NCI-H2227 (cell line): ENCODE measurements around the gene BCHE.
"Not testable (repeated sequence)": the region's sequence is repeated elsewhere in the genome, so short reads cannot be mapped to it uniquely, and the experiment has no call there.

Source experiments
- DNase-seq: peaks from one replicate; lab custom pipeline; 2025; ENCODE audit not compliant: unreplicated experiment; lab: John Stamatoyannopoulos, UW

The BCHE gene

DNA sequence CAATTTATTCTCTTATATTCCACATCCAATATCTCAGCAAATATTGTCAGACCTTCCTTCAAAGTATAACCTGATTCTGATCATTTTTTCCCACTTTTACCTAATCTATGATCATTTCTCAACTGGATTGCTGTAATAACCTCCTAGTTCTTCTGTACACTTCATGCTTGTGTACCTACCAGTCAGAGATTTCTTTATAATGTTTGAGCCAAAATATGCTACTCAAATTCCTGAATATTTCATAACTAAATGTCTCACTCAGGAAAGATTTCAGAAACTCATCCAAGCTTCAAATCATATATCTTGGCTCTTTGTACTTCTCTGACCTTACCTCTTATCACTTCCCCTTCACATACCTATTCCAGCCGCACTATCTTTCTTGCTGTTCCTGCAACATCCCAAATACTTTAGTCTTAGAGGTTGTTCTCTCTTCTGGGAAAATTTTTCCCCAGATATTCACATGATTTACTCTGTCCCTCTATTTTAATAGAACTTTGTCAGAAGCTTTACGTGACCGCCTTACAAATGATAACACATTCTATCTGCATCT, 20.0 kb downstream of the BCHE start:
- DNase-seq = no peak

DNA sequence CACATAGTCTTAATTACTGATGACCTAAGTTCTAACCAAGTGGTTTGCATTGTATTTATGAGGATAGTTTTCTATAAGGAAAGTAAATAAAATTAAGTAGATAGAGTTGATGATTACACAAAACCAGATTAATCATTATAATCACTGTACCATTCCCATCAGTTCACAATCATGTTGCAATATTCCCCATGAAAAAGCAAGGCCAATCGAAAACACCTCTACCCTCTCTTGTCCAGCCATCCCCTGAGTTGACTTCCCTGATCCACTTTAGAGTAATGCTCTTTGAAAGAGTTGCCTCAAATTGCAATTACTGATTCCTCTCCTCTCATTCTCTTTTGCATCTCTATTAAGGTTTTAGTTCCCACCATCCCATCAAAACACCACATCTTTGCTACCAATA, 21.0 kb downstream of the BCHE start:
- DNase-seq = no peak

DNA sequence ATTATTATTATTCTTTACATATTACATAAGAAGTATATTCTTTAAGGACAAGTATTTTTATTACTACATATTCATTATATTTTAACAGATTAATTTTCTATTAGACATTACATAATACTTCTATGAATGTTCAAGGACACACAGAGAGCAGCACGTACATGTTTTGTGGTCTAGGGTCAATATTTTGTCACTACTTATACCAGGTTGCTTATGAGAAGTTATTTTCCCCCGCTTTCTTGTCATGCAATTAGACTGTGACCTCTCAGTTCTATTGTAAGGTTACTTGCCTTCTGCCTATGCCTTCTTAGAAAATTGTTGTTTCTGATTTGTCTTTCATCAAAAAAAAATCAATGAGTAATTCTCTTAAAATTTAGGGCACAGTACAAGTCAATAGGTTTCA, 21.5 kb downstream of the BCHE start:
- no peak for DNase-seq

DNA sequence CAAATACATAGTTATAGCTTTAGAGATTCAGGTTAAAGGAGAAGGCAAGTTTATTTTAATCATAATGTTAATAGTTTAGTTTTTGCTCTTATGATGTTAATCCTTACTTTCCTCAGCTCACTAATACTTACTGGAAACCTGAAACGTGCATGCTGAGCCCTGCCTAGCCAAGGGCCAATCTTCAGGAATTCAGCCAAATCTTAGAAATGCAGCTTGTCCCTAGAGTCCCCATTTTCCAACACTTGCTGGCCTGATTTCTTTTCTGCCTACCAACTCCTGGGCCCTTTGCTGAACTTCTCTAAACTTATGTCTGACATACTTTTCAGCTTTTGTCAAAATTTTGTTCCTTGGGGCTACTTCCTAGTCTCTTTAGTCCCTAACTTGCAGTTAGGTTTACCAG, 22.8 kb downstream of the BCHE start:
- no peak for DNase-seq

DNA sequence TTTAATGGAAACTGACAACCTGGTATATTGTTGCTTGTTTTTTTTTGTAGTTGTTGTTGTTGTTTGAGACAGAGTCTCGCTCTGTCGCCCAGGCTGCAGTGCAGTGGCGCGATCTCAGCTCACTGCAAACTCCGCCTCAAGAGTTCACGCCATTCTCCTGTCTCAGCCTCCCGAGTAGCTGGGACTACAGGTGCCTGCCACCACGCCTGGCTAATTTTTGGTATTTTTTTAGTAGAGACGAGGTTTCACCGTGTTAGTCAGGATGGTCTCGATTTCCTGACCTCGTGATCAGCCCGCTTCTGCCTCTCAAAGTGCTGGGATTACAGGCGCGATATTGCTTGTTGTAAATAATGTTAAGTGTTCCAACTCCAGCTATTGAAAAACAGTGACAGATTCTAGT, 29.3 kb downstream of the BCHE start:
- DNase-seq = not testable (repeated sequence)

DNA sequence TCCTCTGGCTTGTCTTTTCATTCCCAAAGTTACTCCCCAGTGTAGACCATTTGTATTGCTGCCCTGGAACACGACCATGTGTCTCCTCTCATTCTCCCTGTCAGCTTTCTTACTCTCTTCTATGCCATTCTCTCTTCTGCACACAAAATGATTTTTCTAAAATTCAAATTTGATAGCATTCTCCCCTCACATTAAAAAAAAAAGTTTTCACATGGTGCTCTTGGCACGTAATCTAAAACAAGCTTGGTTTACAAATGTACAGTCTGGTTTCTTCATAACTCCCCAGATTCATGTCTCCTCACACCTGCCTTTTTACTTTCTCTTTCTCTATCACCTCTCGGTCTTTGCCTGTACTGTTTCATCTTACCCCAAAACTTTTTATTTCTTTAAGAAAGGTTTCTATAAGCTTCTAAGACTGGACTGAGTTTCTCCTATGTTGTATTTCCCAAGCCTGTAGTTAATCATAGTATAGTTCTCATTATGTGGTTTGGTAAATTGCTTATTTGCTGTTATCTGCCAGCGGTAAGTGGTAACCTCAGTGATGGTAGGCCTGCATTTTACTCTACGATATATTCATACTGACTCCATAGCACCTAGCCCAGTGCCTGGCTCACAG, 31.2 kb downstream of the BCHE start:
- DNase-seq = no peak

DNA sequence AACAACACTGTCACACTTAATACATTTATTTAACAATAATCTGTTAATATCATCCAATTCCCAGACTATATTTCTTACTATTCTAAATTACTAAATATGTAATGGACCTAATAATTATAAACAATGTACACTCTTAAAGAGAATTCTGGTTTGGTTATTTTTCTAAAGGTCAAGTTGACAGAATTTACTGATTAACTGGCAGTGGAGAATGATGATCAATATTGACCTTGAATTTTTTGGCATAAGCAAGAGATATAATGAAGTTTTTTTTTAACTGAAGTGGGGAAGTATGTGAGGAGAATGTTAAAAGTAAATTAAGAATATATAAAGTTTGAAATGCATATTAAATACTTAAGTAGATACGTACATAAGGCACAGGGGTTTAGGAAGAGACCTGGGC, 33.8 kb downstream of the BCHE start:
- no peak for DNase-seq

DNA sequence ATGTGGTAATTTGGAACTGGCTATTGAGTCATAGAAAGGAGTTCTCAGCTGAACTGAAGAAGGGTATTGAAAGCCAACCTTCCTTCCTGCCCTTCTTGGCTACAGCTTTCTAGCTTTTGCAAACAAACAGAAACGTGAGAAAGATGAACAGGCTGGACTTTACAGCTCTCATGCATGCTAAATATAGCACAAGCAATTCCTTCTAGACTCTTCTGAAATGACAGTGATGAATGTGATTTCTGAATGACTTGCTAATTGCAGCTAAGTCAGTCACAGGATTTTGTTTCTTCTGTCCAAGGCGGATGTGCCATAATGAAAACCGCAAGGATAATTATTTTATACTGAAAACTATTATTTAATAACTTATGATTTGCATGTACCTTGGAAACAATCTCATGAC, 36.3 kb downstream of the BCHE start:
- no peak for DNase-seq

DNA sequence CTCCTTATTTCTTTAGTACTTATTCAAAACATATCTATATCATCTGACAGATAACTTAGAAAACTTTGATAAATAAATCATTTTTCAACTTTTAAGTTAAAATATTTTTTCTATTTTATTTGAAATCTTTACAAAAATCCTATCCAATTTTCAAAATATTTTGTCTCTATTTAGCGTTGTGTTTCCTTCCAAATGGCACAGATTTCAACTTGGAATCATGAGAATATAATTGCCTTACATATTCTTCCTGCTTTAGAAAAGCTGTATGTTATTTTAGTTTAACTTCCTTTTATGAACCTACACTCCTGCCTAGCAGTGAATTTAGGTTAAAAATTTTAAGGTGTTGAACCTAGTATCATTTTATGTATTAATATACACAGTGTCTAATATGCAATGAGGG, 38.2 kb downstream of the BCHE start:
- DNase-seq = no peak

DNA sequence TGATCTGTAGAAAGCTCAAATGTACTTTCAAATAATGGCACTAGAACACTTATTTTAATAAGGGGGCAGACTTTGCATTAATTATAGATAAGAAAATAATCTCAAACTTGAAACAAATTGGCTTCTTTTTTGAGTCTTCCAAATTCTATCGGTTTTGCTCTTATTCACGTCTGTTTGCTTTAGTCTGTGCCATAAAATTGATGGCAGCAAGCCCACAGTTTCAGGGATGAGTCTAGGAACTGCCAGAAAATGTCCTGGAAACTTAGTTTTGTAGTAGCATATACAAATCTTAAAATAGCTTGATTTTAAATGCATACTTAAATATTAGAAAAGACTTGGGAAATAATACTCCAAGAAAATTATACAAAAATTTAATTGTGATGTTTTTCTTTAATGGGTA, 39.7 kb downstream of the BCHE start:
- DNase-seq = no peak

DNA sequence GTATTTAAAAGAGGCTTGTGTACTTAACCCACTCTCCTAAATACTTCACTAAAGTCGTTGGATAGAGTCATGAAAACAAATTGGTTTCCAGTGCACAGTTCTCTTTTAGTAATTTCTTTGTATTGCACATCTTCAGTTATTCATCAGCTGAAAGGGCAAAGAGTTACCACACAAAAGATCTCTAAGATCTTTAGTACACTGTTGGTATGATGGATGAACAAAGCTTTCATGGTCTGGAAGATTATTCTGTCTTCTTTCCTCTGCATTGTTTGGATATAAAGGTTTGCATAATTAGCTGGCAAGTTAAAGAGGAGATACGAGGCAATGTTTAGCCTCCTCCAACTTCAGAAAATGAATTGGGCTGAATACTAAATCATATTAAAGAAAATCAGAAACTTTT, 40.5 kb downstream of the BCHE start:
- DNase-seq = no peak

DNA sequence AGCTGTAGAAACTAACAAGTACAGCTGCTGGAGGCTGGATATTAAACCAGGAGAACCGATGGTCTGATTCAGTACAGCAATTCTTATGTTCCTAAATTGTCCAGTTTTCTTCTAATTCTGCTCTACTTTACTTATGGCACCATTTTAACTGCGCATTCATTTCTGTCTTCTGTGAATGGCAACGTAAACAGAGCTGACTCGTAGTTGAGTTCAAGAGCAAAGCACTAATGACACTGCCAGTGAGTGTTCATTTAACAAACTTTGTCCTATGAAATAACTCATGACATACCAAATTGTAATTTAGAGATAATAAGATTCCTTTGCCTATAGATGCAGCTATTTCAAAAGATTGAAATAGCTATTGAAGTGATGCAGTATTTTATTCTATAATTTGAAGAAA, 48.7 kb downstream of the BCHE start:
- DNase-seq = no peak

DNA sequence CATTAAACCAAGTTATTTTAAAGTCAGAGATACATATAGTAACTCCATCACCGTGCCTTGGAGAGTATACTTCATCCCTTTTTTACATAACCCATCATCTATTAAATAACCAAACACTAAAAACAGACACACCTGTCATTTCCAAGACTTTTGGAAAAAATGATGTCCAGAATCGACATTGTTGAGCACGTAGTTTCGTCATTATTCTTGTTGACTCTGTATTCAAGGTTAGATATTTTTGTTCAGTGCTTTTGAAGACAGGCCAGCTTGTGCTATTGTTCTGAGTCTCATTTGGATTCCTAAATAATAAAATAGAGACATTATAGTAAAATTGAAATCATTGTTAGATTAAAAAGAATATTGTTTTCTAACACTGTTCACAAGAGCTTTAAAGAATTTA, 51.2 kb downstream of the BCHE start:
- no peak for DNase-seq

DNA sequence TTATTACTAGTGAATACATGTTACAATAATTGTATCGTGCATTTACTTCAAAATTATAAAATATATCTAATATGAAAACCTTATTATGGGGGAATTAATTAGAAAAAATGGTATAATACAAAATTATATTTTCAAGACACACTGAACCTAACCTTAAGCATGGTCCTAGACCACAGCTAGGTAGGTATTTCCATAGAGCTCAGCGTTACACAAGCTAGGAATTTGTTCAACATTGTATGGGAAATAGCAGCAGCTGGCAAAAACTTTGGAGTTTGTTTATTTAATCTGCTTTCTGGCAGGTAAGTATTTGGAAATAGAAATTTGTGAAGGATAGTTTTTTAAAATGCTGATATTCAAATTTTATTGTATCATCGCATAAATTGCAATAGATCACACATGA, 52.9 kb downstream of the BCHE start:
- no peak for DNase-seq

DNA sequence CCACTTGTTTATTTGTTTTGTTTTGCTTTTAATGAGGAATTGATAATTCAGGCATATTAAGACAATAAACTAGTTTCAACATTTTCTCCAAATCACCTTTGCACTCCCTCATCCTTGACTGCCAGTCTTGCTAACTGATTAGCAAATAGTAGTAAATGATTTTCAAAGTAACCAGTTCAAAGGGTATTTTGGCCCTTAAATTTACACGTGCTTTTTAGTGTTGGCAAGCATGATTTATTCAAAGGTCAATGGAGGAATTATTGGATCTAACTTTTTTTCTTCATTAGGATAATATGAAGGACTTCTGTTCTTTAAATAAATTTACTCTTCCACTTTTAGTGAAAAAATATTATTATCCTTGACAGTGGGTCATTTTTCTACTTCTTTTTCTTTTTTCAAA, 53.8 kb downstream of the BCHE start:
- no peak for DNase-seq

DNA sequence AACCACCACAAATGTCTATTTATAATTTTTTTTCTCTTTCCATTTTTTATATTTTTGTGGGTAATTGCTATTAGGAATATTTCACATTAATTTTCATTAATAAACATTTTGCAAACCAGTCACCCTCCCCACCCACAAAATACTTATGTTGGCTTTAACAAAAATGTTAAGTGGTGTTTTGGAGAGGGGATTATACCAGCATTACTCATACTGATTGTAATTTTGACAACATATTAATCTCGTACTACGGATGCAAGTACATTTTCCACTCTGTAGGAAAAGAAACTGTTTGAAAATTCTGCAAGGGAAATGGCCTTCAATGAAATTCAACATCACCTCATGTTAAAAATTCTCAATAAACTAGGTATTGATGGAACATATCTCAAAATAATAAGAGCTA, 58.3 kb downstream of the BCHE start:
- DNase-seq = no peak

DNA sequence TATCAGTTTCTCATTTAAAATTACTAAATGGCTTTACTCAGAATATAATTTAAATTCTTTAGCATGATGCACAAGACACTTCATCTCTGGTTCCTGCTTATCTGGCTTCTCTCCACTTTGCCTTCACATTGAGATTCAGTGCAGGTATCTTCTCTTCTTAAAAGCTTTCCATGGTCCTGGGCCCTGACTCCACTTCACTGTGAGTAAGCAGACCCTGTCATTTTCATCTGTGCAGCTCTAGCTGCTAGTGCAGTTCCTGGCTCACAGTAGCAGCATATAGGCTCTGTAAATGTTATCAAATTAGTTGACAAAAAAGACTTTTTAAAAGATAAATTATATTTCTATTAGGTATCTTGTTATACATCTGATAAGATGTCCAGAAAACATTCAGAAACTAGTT, 58.8 kb downstream of the BCHE start:
- no peak for DNase-seq

DNA sequence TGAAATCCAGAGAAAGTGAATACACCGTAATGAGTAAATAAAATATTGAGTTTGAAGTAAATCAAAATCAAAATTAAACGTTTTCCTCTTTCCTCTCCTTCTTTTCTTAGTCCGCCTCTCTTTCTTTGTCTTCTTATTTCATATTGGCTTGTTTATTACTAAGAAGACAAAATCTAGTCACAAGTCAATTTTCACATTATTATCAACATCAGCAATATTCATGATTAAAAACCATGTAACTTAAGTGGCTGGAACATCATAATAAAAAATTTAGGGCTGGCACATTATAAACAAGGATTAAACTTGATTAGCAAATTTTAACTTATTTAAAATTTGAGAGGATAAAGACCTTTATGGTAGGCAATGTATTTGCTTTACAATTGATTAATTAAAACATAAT, 61.4 kb downstream of the BCHE start:
- DNase-seq = no peak

DNA sequence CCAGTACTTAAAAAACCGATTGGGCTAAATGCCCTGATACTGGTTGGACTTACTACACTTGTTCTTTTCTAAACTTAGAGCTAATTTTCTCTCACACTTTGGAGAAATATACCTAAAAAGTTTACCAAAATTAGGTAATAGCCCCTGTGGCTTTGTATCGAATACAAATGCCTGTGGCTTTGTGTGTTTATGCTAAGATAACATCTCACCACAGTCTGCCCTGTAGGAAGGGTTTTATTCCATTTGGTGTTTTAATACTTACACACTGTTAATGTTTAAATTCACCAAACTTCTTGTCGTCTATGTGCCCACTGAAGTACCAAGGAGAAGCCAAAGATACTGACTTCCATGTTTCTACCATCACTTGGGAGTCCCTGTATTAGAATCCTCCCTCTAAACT, 66.4 kb downstream of the BCHE start:
- no peak for DNase-seq

DNA sequence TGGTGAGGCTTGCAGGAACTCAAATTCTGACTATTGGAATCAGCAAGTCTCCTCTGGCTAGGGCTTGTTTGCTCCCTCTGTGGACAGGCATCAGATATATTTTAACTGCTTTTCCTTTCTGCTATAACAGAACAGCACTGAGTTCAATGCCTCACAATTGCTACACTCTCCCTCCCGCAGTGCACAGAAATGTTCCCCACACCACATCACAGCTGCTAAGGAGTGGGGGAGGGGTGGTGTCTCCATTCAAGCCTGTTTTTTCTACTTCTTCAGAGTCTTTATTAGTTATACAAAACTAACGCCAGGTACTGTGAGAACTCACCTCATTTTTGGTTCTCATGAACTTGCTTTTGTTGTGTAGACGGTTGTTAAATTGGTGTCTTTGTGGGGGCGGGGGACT, 68.5 kb downstream of the BCHE start:
- DNase-seq = no peak

DNA sequence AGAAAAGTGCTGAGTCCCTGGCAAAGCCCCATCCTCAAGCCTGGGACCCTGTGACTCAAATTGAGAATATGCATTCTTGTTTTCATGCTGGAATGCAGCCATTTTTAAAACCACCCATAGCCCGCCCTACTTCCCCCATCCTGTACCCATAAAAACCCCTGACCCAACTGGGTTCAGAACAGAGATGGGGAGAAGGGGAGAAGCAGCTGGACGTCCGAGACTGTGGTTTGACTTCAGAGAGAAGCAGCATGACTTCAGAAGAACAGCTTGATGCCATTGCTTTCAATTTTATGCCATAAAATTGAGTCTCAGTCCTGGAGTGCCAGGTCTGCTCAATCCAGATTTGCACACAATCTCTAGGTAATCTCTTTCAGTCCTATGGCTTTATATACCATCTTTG, 78.2 kb downstream of the BCHE start:
- no peak for DNase-seq

DNA sequence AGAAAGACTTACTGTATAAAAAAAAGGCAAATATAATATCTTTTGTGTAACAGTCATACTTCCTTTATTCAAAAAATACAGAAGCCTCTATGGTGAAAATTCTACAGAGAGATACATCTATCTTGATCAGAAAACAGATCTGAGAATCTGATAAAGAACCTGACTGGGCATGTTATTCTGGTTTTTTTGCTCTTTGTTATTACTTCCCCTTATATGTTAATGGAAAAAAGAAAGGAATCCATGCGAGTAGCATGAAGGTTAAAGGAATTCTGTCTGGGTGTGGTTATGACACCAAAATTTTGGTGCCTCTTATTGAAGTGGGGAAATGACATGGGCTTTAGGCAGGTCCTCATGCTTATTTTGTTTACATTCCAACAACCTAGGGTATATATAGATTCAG, 81.7 kb downstream of the BCHE start:
- no peak for DNase-seq

DNA sequence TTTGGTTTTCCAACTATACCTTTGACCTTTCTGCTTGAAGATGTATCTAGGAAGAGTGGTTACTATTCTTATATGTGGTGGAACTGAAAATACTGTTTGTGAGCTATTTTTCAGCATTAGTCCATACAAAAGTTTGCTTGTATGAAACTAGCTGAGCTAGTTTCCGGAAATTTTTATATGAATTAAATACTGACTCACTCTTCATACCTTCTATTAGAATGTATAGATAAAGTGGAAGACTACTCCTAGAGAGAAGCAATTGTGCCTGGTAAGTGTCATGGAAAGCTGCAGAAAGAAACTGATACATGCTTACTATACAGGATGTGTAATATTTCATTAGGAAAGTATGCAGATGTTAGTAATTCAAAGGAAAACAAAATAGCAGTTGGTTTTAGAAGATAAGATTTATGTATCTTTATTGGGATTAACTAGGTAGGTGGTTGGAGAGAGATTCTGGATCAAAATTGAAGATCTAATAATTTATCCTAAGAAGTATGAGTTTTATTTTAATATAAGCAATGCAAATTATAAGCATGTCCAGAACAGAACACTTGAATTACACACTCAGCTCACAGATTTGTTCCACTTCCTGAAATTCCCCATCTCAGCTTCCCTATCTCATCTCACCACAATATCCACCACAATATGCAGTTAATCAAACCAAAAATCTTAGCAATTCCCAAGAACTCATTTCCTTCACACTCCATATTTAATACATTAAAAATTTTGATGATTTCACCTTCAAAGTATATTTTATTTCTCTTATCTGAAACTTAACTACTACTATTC, 82.8 kb downstream of the BCHE start:
- no peak for DNase-seq
